Hypothalamus (tissue), 51 donors: ENCODE results near the gene FGF9.
A peak's percentile ranks its signal among the peaks of the same experiment; 100 is the strongest.

Experiments used
- DNase-seq, 51 donors: peaks; one replicate each; lab custom pipeline; 2025; lab: John Stamatoyannopoulos, UW

Gene FGF9

GRCh38 chr13:21703846-21704245 lies 33.0 kb downstream of the FGF9 start:
- DNase-seq: no peak

- no peak for DNase-seq
These were observed 36.7 kb downstream of the FGF9 start for GRCh38 chr13:21707586-21707985.

- no peak for DNase-seq
These were observed 38.8 kb downstream of the FGF9 start for GRCh38 chr13:21709697-21710096.

- no peak for DNase-seq
These were observed 39.3 kb downstream of the FGF9 start for GRCh38 chr13:21710163-21710562.

- no peak for DNase-seq
These were observed 46.9 kb downstream of the FGF9 start for GRCh38 chr13:21717817-21718216.

GRCh38 chr13:21719463-21719862 lies 48.6 kb downstream of the FGF9 start:
- DNase-seq: no peak

GRCh38 chr13:21723807-21724505 lies 53.1 kb downstream of the FGF9 start:
- DNase-seq: no peak

- DNase-seq: no peak
These were observed 59.5 kb downstream of the FGF9 start for GRCh38 chr13:21730186-21730880.

GRCh38 chr13:21733475-21734263 lies 62.8 kb downstream of the FGF9 start:
- DNase-seq: peak in 1 of 51 donors; percentile 43

GRCh38 chr13:21734961-21735360 lies 64.1 kb downstream of the FGF9 start:
- DNase-seq: no peak

- DNase-seq: peak in 7 of 51 donors; percentile 0 to 30 (median 11)
These were observed 65.0 kb downstream of the FGF9 start for GRCh38 chr13:21735701-21736401.

- no peak for DNase-seq
These were observed 66.1 kb downstream of the FGF9 start for GRCh38 chr13:21736926-21737325.

- no peak for DNase-seq
These were observed 67.8 kb downstream of the FGF9 start for GRCh38 chr13:21738630-21739029.

GRCh38 chr13:21739771-21740170 lies 68.9 kb downstream of the FGF9 start:
- no peak for DNase-seq

- DNase-seq: no peak
These were observed 70.6 kb downstream of the FGF9 start for GRCh38 chr13:21741396-21741979.

- no peak for DNase-seq
These were observed 71.2 kb downstream of the FGF9 start for GRCh38 chr13:21742096-21742495.

- no peak for DNase-seq
These were observed 73.3 kb downstream of the FGF9 start for GRCh38 chr13:21744149-21744548.

GRCh38 chr13:21745307-21745706 lies 74.4 kb downstream of the FGF9 start:
- no peak for DNase-seq

- DNase-seq: no peak
These were observed 76.6 kb downstream of the FGF9 start for GRCh38 chr13:21747456-21747855.

GRCh38 chr13:21748166-21748565 lies 77.3 kb downstream of the FGF9 start:
- no peak for DNase-seq

- DNase-seq: no peak
These were observed 78.5 kb downstream of the FGF9 start for GRCh38 chr13:21749410-21749809.
